Measurements from ENCODE around the gene SLA2.

DNA sequence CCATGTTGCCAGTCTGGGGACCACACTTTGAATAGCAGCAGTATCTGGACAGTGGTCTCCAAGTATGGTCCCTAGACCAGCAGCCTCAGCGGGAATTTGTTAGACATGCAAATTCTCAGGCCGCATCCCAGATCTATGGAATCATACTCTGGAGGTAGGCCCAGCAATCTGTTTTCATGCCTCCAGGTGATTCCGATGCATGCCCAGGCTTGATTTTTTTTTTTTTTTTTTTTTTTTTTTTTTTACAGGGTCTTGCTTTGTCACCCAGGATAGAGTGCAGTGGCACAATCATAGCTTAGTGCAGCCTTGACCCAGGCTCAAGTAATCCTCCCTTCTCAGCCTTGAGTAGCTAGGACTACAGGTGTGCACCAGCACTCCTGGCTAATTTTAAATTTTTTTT is 682 bp upstream of the SLA2 start:
- TF ChIP-seq, protein P1, sequence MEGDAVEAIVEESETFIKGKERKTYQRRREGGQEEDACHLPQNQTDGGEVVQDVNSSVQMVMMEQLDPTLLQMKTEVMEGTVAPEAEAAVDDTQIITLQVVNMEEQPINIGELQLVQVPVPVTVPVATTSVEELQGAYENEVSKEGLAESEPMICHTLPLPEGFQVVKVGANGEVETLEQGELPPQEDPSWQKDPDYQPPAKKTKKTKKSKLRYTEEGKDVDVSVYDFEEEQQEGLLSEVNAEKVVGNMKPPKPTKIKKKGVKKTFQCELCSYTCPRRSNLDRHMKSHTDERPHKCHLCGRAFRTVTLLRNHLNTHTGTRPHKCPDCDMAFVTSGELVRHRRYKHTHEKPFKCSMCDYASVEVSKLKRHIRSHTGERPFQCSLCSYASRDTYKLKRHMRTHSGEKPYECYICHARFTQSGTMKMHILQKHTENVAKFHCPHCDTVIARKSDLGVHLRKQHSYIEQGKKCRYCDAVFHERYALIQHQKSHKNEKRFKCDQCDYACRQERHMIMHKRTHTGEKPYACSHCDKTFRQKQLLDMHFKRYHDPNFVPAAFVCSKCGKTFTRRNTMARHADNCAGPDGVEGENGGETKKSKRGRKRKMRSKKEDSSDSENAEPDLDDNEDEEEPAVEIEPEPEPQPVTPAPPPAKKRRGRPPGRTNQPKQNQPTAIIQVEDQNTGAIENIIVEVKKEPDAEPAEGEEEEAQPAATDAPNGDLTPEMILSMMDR (IDR thresholded peaks at IDR 0.05) = no peak
- no peak for TF ChIP-seq POLR2A (IDR thresholded peaks at IDR 0.05)
